ENCODE results near the gene IFFO2.
A peak's percentile ranks its signal among the peaks of the same experiment; 100 is the strongest.

DNA sequence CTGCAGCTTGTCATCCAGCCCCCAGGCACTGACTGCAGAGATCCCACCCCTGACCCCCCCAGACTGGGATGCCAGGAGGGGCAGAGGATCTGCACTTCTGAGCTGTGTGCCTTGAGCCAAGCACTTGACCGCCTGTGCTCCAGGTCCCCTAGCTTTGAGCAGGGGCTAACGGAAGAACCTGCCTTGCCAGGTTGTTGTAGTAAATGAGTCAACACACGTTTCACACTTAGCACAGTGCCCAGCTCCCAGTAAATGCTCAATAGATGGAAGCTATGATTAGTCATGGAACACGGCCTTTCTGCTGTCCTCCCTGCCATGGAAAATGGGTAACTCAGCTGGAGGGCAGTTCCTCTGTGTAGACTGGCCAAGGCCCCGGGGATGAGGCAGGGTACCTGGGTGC is 24.1 kb downstream of the IFFO2 start:
- TF ChIP-seq, protein P1, sequence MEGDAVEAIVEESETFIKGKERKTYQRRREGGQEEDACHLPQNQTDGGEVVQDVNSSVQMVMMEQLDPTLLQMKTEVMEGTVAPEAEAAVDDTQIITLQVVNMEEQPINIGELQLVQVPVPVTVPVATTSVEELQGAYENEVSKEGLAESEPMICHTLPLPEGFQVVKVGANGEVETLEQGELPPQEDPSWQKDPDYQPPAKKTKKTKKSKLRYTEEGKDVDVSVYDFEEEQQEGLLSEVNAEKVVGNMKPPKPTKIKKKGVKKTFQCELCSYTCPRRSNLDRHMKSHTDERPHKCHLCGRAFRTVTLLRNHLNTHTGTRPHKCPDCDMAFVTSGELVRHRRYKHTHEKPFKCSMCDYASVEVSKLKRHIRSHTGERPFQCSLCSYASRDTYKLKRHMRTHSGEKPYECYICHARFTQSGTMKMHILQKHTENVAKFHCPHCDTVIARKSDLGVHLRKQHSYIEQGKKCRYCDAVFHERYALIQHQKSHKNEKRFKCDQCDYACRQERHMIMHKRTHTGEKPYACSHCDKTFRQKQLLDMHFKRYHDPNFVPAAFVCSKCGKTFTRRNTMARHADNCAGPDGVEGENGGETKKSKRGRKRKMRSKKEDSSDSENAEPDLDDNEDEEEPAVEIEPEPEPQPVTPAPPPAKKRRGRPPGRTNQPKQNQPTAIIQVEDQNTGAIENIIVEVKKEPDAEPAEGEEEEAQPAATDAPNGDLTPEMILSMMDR (IDR thresholded peaks at IDR 0.05; ENCODE audit: extremely low read depth in 1 of 2, insufficient read depth in 1 of 2, low read depth in 1 of 2, low read length in 2 of 2) = no peak
- TF ChIP-seq POLR2A (IDR thresholded peaks at IDR 0.05; ENCODE audit: low read depth, low read length) (no peak), EZH2 (IDR thresholded peaks at IDR 0.05; ENCODE audit: borderline replicate concordance, low read depth, low read length, severe bottlenecking) (no peak), FOS (IDR thresholded peaks at IDR 0.05; ENCODE audit: borderline replicate concordance, insufficient read depth, low read length) (peak; percentile 20)
- TF ChIP-seq, protein P2, sequence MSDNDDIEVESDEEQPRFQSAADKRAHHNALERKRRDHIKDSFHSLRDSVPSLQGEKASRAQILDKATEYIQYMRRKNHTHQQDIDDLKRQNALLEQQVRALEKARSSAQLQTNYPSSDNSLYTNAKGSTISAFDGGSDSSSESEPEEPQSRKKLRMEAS (IDR thresholded peaks at IDR 0.05; ENCODE audit: insufficient read depth, insufficient read length) = no peak
